ENCODE measurements around the gene RIN1.
"Not testable (repeated sequence)": the region's sequence is repeated elsewhere in the genome, so short reads cannot be mapped to it uniquely, and the experiment has no call there.

GRCh38 chr11:66384316-66384715 lies 48.1 kb upstream of the RIN1 start:
- not testable (repeated sequence) for TF ChIP-seq CTCF (optimal IDR thresholded peaks at IDR 0.05 in 1 of 3, IDR thresholded peaks at IDR 0.05 in 1 of 3, conservative IDR thresholded peaks at IDR 0.05 in 1 of 3; ENCODE audit: extremely low read depth in 1 of 3, insufficient read depth in 2 of 3, low read length in 3 of 3); EZH2 (IDR thresholded peaks at IDR 0.05; ENCODE audit: low read length)

Measured in keratinocyte (primary cell).